HG02642 (cell line): ENCODE measurements around the gene ORM1.
"Not testable (repeated sequence)": the region's sequence is repeated elsewhere in the genome, so short reads cannot be mapped to it uniquely, and the experiment has no call there.

Experiments
- ATAC-seq: cut with Tn5 transposase; IDR thresholded peaks from one replicate; pipeline ENCODE4 v1.9.1; 2021; ENCODE audit warnings: mild to moderate bottlenecking; ENCODE audit not compliant: unreplicated experiment, poor library complexity

ORM1 gene

GRCh38 chr9:114303977-114304376, 18.9 kb upstream of the ORM1 start:
- ATAC-seq, result no peak

GRCh38 chr9:114304416-114305188, 18.3 kb upstream of the ORM1 start:
- ATAC-seq, result no peak

GRCh38 chr9:114307899-114308267, 15.0 kb upstream of the ORM1 start:
- ATAC-seq, result no peak

DNA sequence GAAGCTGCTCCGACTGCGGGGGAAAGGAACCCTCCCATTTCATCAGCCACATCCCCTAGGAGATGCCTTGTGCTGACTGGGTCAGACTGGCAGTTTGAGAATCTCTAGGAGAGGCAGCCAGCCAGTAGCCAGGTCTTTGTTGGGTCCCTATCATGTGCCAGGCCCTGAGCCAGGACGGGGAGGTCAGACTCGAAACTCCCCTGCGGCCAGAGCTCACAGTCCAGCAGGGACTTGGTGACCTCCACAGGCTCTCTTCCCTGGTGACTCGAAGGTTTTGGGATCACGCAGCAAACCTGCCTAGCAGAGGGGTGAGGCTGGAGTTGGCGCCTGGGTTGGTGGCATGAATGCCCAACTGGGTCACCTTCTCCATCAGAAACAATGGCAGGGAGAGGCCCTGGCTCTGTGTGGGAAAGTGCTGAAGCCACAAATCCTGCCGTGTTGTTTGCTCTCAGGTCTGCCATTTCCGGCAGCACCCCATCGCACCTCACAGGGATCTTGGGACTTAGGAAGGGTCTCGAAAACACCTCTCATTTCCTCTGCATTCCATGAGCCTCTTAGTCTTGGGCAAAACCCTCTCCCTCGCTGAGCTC, 14.4 kb upstream of the ORM1 start:
- no peak for ATAC-seq

- ATAC-seq, result no peak
Observed at GRCh38 chr9:114309096-114309495, 13.8 kb upstream of the ORM1 start.

DNA sequence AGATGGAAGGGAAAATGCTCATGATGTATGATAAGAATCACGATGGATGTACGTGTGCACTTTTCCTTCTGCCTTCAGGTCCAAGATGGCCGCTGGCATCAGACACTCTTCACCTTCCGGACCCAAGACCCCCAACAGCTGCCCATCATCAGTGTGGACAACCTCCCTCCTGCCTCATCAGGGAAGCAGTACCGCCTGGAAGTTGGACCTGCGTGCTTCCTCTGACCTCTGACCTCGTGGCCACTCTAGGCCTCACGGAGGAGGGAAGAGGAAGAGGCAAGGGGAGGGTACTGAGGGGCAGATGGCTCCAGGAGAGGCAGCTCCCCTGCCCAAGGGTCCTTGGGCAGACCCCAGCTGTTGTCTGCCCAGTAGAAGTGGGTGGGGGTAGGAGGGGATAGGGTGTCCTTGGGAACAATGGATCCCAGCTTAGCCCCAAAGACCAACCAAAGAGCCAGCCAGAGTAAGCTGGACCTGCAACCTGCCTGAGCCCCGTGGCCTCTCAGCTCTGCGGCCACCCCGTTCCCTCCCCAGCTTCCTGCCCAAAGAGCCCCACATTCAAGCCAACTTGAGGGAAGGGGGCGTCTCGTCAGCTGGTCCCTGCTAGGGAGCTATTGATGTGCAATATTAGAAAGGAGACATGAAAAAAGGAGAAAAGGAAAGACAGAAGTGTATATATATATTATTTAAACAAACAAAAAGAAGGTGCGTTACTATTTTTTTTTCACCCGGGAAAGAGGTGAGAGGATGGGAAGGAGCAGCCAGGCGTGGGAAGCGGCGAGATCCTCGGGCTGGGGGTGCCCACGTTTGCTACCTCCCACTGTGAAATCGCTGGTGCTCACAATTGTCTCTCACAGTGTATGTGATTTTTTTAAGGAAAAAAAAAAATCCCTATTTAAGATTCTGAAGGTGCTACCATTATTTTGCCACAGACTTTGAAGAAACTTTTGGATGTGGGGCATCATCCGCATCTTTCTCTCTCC, 12.1 kb upstream of the ORM1 start:
- no peak for ATAC-seq

- no peak for ATAC-seq
Observed at GRCh38 chr9:114311571-114312512, 11.1 kb upstream of the ORM1 start.

GRCh38 chr9:114312513-114312875, 10.4 kb upstream of the ORM1 start:
- ATAC-seq, result no peak

DNA sequence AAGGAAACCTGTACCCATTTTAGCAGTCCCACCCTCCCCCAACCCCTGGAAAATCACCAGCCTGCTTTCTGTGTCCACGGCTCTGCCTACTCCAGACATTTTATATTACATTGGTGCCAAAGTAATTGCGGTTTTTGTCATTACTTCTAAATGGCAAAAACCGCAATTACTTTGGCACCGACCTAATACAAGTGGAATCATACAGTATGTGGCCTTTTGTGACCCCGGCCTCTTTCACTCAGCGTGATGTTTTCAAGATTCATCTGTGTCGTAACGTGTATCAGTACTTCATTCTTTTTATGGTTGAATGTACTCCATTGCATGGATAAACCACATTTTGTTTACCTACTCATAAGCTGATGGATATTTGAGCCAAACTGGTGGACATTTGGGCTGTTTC, 9.7 kb upstream of the ORM1 start:
- ATAC-seq, result no peak

- no peak for ATAC-seq
Observed at GRCh38 chr9:114314256-114314867, 8.5 kb upstream of the ORM1 start.

- no peak for ATAC-seq
Observed at GRCh38 chr9:114314881-114315722, 7.8 kb upstream of the ORM1 start.

DNA sequence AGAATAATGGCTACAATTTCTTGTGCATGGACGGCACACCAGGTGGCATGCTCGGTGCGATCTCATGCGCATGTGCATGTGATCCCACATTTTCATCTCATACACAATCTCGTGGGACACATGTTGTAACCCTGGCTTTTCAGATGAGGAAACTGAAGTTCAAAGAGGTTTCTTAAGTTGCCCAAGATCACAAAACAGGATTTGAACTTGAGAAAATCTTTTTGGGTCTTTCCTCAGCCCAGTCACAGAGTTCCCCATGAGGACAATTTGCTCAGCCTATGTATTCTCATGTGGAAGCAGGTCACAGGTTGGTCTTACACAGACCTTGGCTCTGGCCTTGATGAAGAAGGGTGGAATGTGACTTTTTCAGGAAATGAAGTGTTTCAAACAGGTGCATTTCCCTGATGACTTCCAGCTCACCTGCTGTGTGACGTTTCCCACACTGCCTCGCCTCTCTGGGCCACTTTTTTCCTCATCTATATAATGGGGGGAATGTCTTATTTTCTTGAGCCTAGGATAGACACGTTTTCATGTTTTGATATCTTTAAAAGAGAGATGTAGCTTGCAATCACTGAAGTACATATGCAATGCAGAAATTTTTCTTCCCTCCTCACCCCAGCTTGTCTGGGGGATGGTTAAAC, 7.1 kb upstream of the ORM1 start:
- ATAC-seq, result no peak

- ATAC-seq, result no peak
Observed at GRCh38 chr9:114316605-114317230, 6.2 kb upstream of the ORM1 start.

GRCh38 chr9:114317665-114318357, 5.1 kb upstream of the ORM1 start:
- ATAC-seq, result no peak

DNA sequence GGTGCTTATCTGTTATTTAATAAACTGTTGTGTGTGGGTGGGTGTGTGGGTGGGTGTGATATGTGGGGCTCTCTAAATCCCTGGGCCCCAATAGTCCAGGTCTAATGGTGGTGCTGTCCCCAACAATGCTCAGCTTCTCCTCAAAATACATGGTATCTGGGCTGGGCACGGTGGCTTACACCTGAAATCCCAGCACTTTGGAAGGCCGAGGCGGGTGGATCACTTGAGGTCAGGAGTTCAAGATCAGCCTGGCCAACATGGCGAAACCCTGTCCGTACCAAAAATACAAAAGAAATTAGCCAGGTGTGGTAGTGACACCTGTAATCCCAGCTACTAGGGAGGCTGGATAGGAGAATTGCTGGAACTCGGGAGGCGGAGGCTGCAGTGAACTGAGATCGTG, 4.5 kb upstream of the ORM1 start:
- ATAC-seq, result no peak

DNA sequence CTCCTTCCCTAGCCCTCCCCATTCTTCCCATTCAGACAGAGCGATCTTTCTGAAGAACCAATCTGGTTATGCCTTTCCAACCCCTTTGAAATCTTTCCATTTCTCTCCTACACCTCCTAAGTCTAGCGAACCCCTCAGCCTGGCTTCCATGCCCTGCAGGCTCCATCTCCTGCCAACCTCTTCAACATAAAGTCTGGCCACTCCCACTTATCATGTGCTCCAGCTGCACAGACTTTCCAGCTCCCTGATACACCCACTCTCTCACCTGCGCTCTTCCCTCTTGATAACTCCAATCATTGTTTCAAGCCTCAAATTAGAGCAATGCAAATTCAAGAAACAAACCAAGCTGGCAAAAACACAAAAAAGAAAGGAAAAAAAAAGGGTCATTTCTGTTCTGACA, 3.8 kb upstream of the ORM1 start:
- no peak for ATAC-seq

DNA sequence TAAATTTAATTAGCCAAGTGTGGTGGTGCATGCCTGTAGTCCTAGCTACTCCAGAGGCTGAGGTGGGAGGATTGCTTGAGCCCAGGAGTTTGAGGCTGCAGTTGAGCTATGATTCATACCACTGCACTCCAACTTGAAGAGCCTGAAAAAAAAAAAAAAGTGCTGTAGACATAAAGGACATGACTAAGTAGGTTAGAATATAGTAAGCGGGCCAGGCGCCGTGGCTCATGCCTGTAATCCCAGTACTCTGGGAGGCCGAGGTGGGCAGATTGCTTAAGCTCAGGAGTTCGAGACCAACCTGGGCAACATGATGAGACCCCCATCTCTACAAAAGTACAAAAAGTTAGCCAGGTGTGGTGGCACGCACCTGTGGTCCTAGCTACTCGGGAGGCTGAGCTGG, 2.2 kb upstream of the ORM1 start:
- not testable (repeated sequence) for ATAC-seq
